ENCODE results near the gene NAGA. TPM values are rescaled to one million over a fixed set of nuclear protein-coding genes. Genes with fewer than 3 reads are reported as not detected.
"Not testable (repeated sequence)": the region's sequence is repeated elsewhere in the genome, so short reads cannot be mapped to it uniquely, and the experiment has no call there.

The NAGA gene
- total RNA-seq, 1 experiment from 2014 or later = 24.3 TPM

DNA sequence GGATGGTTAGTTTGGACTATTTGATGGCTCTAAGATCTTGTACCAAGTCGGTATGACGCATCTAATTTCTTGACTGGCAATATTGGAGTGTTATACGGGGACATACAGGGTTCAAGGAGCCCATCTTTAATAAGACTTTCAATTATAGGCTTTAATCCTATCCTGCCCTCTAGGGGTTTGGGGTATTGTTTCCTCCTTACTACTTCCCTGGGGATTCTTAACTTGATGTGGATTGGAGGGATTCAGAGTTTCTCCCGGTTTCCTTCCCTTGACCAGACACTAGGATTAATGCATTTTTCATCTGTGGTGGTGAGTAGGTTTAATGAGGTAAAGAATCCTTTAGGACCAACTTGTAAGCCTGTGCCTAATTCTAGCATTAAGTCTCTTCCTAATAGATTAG, 41.2 kb upstream of the NAGA start:
- no TSS peak for BruUV-seq (replicated peaks)
- TF ChIP-seq, protein P1, sequence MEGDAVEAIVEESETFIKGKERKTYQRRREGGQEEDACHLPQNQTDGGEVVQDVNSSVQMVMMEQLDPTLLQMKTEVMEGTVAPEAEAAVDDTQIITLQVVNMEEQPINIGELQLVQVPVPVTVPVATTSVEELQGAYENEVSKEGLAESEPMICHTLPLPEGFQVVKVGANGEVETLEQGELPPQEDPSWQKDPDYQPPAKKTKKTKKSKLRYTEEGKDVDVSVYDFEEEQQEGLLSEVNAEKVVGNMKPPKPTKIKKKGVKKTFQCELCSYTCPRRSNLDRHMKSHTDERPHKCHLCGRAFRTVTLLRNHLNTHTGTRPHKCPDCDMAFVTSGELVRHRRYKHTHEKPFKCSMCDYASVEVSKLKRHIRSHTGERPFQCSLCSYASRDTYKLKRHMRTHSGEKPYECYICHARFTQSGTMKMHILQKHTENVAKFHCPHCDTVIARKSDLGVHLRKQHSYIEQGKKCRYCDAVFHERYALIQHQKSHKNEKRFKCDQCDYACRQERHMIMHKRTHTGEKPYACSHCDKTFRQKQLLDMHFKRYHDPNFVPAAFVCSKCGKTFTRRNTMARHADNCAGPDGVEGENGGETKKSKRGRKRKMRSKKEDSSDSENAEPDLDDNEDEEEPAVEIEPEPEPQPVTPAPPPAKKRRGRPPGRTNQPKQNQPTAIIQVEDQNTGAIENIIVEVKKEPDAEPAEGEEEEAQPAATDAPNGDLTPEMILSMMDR (IDR thresholded peaks at IDR 0.05; ENCODE audit: unreplicated experiment) = no peak
- no peak for DNase-seq
- Mint-ChIP-seq H3K4me3 (ENCODE audit: low read depth, unreplicated experiment) (no peak overlapping the region), H3K4me1 (ENCODE audit: low read depth, unreplicated experiment) (no peaks in the 10 kb centered on the region), H3K27ac (ENCODE audit: unreplicated experiment) (no peak overlapping the region), H3K9me3 (ENCODE audit: low read depth, unreplicated experiment) (no peaks in the 10 kb centered on the region), H3K27me3 (ENCODE audit: unreplicated experiment) (no peaks in the 10 kb centered on the region), H3K36me3 (ENCODE audit: insufficient read depth, unreplicated experiment) (no peaks in the 10 kb centered on the region)
- intact Hi-C loops (cut with micrococcal nuclease; ENCODE audit: unreplicated experiment) = no loop called here
- CTCF ChIA-PET = interaction anchor here (1.7 kb wide), 1 partner anchor 21 kb away, joined by 10 read pairs; the partner anchor contains the start of gene NDUFA6

DNA sequence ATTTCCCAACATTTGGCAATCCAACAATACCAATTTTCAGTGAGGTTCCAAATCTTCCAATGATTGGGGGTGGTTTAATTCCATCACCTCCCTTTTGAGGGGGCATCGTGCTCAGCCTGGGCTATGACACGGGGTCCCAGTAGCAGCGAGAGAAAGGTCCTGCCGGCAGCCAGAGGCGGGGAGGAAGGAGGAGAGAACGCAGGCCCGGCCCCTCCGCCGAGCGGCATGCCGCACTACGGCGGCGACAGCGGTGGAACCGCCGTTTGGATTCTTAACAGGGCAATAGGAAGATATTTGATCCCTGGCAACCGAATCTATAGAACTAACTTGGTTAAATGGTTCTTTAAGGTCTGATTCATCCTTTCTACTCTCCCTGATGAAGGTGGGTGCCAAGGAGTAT, 38.2 kb upstream of the NAGA start:
- no TSS peak for BruUV-seq (replicated peaks)
- DNase-seq = no peak
- Mint-ChIP-seq H3K9me3 (ENCODE audit: low read depth, unreplicated experiment) (no peaks in the 10 kb centered on the region), H3K27me3 (ENCODE audit: unreplicated experiment) (no peaks in the 10 kb centered on the region), H3K4me1 (ENCODE audit: low read depth, unreplicated experiment) (no peaks in the 10 kb centered on the region), H3K4me3 (ENCODE audit: low read depth, unreplicated experiment) (no peak overlapping the region), H3K27ac (ENCODE audit: unreplicated experiment) (no peak overlapping the region), H3K36me3 (ENCODE audit: insufficient read depth, unreplicated experiment) (no peaks in the 10 kb centered on the region)
- CTCF ChIA-PET = no interaction called here
- TF ChIP-seq, protein P1 (IDR thresholded peaks at IDR 0.05; ENCODE audit: unreplicated experiment) = no peak
- intact Hi-C loops (cut with micrococcal nuclease; ENCODE audit: unreplicated experiment) = no loop called here

DNA sequence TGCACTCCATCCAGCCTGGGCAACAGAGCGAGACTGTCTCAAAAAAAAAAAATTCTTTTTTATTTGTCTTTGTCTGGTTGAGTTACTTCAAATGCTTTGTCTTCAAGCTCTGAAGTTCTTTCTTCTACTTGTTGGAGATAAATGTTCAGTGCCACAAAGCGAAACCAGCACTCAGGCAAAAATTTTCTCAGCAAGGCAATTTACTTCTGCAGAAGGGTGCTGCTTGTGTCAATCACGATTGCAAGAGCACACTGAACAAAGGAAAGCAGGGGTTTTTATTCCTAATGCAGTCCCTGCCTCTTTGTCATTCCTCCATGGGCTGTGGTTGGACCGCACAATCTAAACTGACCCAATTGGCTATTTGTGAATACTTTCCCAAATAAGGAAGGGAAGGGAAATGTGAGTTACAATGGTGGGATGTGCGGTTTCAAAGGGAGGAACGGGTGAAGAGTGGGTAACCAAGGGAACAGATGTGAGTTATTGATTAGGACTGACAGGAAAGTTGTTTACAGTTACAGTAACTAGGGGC, 33.8 kb upstream of the NAGA start:
- BruUV-seq (replicated peaks); intact Hi-C loops (cut with micrococcal nuclease; ENCODE audit: unreplicated experiment); H3K36me3 Mint-ChIP-seq (ENCODE audit: insufficient read depth, unreplicated experiment); H3K9me3 Mint-ChIP-seq (ENCODE audit: low read depth, unreplicated experiment); CTCF ChIA-PET; H3K27me3 Mint-ChIP-seq (ENCODE audit: unreplicated experiment); H3K4me1 Mint-ChIP-seq (ENCODE audit: low read depth, unreplicated experiment); H3K4me3 Mint-ChIP-seq (ENCODE audit: low read depth, unreplicated experiment); DNase-seq; H3K27ac Mint-ChIP-seq (ENCODE audit: unreplicated experiment): not testable (repeated sequence)

DNA sequence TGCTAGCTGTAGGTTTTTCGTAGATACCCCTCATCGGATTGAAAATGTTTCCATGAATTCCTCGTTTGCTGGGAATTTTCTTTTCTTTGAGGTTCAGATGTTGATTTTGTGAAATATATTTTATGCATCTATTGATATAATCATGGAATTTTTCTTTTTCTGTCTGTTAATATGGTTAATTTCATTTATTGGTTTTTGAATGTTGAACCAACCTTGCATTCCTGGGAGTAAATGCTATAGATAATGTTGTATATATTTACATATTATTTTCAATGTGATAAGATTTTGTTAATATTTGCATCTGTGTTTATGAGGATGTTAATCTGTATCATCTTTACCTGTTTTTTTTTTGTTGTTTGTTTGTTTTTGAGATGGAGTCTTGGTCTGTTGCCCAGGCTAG, 30.6 kb upstream of the NAGA start:
- BruUV-seq (replicated peaks) = no TSS peak
- Mint-ChIP-seq H3K9me3 (ENCODE audit: low read depth, unreplicated experiment) (peaks cover 3% of the 10 kb centered on the region), H3K4me1 (ENCODE audit: low read depth, unreplicated experiment) (no peaks in the 10 kb centered on the region), H3K27ac (ENCODE audit: unreplicated experiment) (no peak overlapping the region), H3K36me3 (ENCODE audit: insufficient read depth, unreplicated experiment) (no peaks in the 10 kb centered on the region), H3K27me3 (ENCODE audit: unreplicated experiment) (no peaks in the 10 kb centered on the region), H3K4me3 (ENCODE audit: low read depth, unreplicated experiment) (no peak overlapping the region)
- no peak for DNase-seq
- TF ChIP-seq, protein P1 (IDR thresholded peaks at IDR 0.05; ENCODE audit: unreplicated experiment) = no peak
- CTCF ChIA-PET = interaction anchor here (0.7 kb wide), 1 partner anchor 845 kb away, joined by 3 read pairs; no protein-coding TSS in a partner anchor
- intact Hi-C loops (cut with micrococcal nuclease; ENCODE audit: unreplicated experiment) = no loop called here

DNA sequence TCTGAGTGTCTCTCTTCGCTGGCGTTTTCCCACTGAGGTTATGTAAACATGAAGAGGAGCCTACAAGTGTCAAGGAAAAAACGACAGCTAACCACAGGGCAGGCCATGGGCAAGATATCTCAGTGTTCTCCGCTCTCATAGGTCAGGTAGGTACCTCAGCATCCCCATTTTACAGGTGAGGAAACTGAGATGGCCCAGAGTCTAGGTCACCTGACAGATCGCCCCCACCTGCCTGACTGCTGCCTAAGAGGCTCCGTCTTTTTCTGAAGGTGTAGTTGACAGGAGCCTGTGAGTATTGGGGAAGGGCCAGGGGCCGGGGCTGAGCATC, 20.8 kb upstream of the NAGA start:
- H3K4me1 Mint-ChIP-seq (ENCODE audit: low read depth, unreplicated experiment) = peaks cover 15% of the 10 kb centered on the region
- peaks cover 39% of the 10 kb centered on the region for H3K36me3 Mint-ChIP-seq (ENCODE audit: insufficient read depth, unreplicated experiment)
- intact Hi-C loops (cut with micrococcal nuclease; ENCODE audit: unreplicated experiment) = loop anchor here (2.0 kb wide), 1 partner anchor 345 kb away; no protein-coding TSS in a partner anchor
- peak overlapping the region; percentile 96 for H3K4me3 Mint-ChIP-seq (ENCODE audit: low read depth, unreplicated experiment)
- no peaks in the 10 kb centered on the region for H3K27me3 Mint-ChIP-seq (ENCODE audit: unreplicated experiment)
- H3K9me3 Mint-ChIP-seq (ENCODE audit: low read depth, unreplicated experiment) = no peaks in the 10 kb centered on the region
- TF ChIP-seq, protein P1 (IDR thresholded peaks at IDR 0.05; ENCODE audit: unreplicated experiment) = no peak
- CTCF ChIA-PET = interaction anchor here (0.6 to 2.5 kb wide), 7 partner anchors 12 to 684 kb away, joined by 3 to 17 read pairs (median 6); partner anchors contain the start of genes NAGA and SMDT1
- no peak for DNase-seq
- BruUV-seq (replicated peaks) = TSS peak; percentile 36
- peak overlapping the region; percentile 96 for H3K27ac Mint-ChIP-seq (ENCODE audit: unreplicated experiment)

Data from Calu3 (cell line).